Measurements from ENCODE around the gene PCMTD2. TPM values are rescaled to one million over a fixed set of nuclear protein-coding genes. Genes with fewer than 3 reads are reported as not detected.
"Not testable (repeated sequence)": the region's sequence is repeated elsewhere in the genome, so short reads cannot be mapped to it uniquely, and the experiment has no call there.

Gene PCMTD2
- total RNA-seq, 1 experiment from 2014 or later: 50.9 TPM

DNA sequence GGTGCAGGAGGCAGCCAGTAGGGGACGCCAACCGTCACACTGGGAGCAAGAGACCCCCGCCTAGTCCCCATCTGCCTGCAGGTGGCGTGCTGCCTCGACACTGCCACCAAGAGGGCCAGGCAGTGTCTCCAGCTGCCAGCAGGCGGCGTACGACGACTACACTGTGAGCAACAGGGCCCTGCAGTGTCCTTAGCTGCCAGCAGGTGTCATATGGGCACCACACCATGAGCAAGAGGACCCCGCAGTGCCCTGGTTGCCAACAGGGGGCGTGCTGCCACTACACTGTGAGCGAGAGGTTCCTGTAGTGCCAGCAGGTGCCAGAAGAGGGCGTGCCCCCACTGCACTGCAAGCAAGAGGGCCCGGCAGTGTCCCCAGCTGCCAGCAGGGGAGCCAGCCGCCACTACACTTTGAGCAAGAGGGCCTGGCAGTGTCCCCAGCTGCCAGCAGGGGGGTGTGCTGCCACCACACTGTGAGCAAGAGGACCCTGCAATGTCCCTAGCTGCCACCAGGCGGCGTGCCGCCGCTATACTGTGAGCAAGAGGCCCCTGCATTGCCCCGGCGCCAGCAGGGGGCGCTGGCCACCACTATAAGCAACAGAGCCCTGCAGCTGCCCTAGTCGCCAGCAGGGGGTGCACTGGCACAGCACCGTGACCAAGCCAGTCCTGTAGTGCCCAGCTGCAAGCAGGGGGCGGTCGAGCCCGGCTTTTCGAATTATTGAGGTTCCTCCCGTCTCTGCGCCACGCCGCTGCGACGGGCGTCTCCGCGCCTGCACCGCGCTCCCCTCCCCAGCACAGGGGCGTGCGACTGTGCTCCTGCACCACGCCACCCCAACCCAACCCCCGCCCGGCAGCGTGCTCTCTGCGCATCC is 30.3 kb downstream of the PCMTD2 start:
- TF ChIP-seq, protein P1, sequence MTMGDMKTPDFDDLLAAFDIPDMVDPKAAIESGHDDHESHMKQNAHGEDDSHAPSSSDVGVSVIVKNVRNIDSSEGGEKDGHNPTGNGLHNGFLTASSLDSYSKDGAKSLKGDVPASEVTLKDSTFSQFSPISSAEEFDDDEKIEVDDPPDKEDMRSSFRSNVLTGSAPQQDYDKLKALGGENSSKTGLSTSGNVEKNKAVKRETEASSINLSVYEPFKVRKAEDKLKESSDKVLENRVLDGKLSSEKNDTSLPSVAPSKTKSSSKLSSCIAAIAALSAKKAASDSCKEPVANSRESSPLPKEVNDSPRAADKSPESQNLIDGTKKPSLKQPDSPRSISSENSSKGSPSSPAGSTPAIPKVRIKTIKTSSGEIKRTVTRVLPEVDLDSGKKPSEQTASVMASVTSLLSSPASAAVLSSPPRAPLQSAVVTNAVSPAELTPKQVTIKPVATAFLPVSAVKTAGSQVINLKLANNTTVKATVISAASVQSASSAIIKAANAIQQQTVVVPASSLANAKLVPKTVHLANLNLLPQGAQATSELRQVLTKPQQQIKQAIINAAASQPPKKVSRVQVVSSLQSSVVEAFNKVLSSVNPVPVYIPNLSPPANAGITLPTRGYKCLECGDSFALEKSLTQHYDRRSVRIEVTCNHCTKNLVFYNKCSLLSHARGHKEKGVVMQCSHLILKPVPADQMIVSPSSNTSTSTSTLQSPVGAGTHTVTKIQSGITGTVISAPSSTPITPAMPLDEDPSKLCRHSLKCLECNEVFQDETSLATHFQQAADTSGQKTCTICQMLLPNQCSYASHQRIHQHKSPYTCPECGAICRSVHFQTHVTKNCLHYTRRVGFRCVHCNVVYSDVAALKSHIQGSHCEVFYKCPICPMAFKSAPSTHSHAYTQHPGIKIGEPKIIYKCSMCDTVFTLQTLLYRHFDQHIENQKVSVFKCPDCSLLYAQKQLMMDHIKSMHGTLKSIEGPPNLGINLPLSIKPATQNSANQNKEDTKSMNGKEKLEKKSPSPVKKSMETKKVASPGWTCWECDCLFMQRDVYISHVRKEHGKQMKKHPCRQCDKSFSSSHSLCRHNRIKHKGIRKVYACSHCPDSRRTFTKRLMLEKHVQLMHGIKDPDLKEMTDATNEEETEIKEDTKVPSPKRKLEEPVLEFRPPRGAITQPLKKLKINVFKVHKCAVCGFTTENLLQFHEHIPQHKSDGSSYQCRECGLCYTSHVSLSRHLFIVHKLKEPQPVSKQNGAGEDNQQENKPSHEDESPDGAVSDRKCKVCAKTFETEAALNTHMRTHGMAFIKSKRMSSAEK (CRISPR knock-in tag; IDR thresholded peaks at IDR 0.05; ENCODE audit: borderline replicate concordance): 0 out of 2 replicates have a peak, but pooled peaks have one; percentile 24
- TF ChIP-seq, protein P2, sequence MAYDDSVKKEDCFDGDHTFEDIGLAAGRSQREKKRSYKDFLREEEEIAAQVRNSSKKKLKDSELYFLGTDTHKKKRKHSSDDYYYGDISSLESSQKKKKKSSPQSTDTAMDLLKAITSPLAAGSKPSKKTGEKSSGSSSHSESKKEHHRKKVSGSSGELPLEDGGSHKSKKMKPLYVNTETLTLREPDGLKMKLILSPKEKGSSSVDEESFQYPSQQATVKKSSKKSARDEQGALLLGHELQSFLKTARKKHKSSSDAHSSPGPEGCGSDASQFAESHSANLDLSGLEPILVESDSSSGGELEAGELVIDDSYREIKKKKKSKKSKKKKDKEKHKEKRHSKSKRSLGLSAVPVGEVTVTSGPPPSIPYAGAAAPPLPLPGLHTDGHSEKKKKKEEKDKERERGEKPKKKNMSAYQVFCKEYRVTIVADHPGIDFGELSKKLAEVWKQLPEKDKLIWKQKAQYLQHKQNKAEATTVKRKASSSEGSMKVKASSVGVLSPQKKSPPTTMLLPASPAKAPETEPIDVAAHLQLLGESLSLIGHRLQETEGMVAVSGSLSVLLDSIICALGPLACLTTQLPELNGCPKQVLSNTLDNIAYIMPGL (CRISPR knock-in tag; IDR thresholded peaks at IDR 0.05): 0 out of 2 replicates have a peak, but pooled peaks have one; percentile 32
- TF ChIP-seq, protein P3, sequence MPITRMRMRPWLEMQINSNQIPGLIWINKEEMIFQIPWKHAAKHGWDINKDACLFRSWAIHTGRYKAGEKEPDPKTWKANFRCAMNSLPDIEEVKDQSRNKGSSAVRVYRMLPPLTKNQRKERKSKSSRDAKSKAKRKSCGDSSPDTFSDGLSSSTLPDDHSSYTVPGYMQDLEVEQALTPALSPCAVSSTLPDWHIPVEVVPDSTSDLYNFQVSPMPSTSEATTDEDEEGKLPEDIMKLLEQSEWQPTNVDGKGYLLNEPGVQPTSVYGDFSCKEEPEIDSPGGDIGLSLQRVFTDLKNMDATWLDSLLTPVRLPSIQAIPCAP (CRISPR knock-in tag; IDR thresholded peaks at IDR 0.05): peak; percentile 64; the same call in 1 of the 2 replicates
- TF ChIP-seq ETV6 (CRISPR knock-in tag; IDR thresholded peaks at IDR 0.05) (0 out of 2 replicates have a peak, but pooled peaks have one; percentile 24), FOXK1 (CRISPR knock-in tag; IDR thresholded peaks at IDR 0.05) (0 out of 2 replicates have a peak, but pooled peaks have one; percentile 10)
- TF ChIP-seq, protein P4, sequence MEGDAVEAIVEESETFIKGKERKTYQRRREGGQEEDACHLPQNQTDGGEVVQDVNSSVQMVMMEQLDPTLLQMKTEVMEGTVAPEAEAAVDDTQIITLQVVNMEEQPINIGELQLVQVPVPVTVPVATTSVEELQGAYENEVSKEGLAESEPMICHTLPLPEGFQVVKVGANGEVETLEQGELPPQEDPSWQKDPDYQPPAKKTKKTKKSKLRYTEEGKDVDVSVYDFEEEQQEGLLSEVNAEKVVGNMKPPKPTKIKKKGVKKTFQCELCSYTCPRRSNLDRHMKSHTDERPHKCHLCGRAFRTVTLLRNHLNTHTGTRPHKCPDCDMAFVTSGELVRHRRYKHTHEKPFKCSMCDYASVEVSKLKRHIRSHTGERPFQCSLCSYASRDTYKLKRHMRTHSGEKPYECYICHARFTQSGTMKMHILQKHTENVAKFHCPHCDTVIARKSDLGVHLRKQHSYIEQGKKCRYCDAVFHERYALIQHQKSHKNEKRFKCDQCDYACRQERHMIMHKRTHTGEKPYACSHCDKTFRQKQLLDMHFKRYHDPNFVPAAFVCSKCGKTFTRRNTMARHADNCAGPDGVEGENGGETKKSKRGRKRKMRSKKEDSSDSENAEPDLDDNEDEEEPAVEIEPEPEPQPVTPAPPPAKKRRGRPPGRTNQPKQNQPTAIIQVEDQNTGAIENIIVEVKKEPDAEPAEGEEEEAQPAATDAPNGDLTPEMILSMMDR (IDR thresholded peaks at IDR 0.05): peak; percentile 100
- CTCF ChIA-PET: interaction anchor here (0.6 to 1.2 kb wide), 6 partner anchors 11 to 227 kb away, joined by 3 to 9 read pairs (median 3); partner anchors contain the start of gene PCMTD2
- peak; percentile 94 for DNase-seq (ENCODE audit: low spot score)
- H3K36me3 Mint-ChIP-seq: peaks cover 42% of the 10 kb centered on the region
- H3K4me3 Mint-ChIP-seq; H3K27ac Mint-ChIP-seq; H3K27me3 Mint-ChIP-seq (ENCODE audit: low read depth); H3K4me1 Mint-ChIP-seq; POLR2A ChIA-PET: not testable (repeated sequence)
- peak; percentile 94 for ATAC-seq
- peaks cover 42% of the 10 kb centered on the region for H3K9me3 Mint-ChIP-seq

DNA sequence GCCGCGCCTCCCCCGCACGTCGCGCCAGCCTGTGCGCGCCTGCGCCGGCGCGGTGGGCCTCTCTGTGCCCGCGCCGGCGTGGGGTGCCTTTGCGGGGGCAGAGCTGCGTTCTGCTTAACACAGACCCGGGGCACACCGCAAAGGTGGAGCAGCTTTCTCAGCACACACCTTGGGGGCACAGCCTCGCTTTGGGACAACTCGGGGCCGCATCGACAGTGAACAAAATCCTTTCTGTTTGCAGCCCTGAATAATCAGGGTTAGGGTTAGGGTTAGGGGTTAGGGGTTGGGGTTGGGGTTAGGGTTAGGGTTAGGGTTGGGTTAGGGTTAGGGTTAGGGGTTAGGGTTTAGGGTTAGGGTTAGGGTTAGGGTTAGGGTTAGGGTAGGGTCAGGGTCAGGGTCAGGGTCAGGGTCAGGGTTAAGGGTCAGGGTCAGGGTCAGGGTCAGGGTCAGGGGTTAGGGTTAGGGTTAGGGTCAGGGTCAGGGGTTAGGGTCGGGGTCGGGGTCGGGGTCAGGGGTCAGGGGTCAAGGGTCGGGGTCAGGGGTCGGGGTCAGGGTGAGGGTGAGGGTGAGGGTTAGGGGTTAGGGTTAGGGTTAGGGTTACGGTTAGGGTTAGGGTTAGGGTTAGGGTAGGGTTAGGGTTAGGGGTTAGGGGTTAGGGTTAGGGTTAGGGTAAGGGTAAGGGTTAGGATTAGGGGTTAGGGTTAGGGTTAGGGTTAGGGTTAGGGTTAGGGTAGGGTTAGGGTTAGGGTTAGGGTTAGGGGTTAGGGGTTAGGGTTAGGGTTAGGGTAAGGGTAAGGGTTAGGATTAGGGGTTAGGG is 31.1 kb downstream of the PCMTD2 start:
- H3K27me3 Mint-ChIP-seq (ENCODE audit: low read depth); DNase-seq (ENCODE audit: low spot score); H3K4me3 Mint-ChIP-seq; H3K27ac Mint-ChIP-seq; H3K4me1 Mint-ChIP-seq; POLR2A ChIA-PET; ATAC-seq: not testable (repeated sequence)
- Mint-ChIP-seq H3K9me3 (peaks cover 36% of the 10 kb centered on the region), H3K36me3 (peaks cover 37% of the 10 kb centered on the region)
- CTCF ChIA-PET: interaction anchor here (0.9 to 1.2 kb wide), 4 partner anchors 12 to 167 kb away, joined by 3 to 9 read pairs (median 3); partner anchors contain the start of gene PCMTD2

DNA sequence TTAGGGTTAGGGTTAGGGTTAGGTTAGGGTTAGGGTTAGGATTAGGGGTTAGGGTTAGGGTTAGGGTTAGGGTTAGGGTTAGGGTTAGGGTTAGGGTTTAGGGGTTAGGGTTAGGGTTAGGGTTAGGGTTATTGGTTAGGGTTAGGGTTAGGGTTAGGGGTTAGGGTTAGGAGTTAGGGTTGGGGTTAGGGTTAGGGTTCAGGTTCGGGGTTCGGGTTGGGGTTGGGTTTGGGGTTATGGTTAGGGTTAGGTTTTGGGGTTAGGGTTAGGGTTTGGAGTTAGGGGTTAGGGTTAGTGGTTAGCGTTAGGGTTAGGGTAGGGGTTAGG is 31.7 kb downstream of the PCMTD2 start:
- H3K27me3 Mint-ChIP-seq (ENCODE audit: low read depth); H3K4me1 Mint-ChIP-seq; ATAC-seq; H3K4me3 Mint-ChIP-seq; POLR2A ChIA-PET; DNase-seq (ENCODE audit: low spot score); H3K27ac Mint-ChIP-seq; CTCF ChIA-PET: not testable (repeated sequence)
- peaks cover 33% of the 10 kb centered on the region for H3K36me3 Mint-ChIP-seq
- peaks cover 32% of the 10 kb centered on the region for H3K9me3 Mint-ChIP-seq

DNA sequence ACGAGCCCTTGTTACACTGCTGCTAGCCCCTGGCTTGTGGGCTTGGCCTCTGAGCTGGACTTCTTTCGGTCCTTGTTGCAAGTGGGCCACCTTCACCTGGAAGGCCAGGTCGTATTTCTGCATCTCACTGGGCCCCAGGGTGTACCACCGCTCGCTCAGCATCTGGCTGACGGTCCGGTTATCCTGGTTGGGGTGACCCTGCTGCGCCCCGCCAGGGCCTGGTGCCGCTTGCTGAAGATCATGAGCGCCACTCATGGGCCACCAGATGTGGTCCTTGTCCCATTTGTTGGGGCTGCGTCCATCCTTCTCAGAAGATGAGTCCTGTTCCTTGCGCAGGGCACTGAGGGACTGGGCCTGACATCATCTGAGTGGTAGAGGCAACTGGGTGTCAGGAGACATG is 36.6 kb downstream of the PCMTD2 start:
- H3K4me3 Mint-ChIP-seq; DNase-seq (ENCODE audit: low spot score); ATAC-seq; H3K27ac Mint-ChIP-seq; CTCF ChIA-PET; H3K27me3 Mint-ChIP-seq (ENCODE audit: low read depth); H3K9me3 Mint-ChIP-seq; POLR2A ChIA-PET; H3K36me3 Mint-ChIP-seq; H3K4me1 Mint-ChIP-seq: not testable (repeated sequence)

DNA sequence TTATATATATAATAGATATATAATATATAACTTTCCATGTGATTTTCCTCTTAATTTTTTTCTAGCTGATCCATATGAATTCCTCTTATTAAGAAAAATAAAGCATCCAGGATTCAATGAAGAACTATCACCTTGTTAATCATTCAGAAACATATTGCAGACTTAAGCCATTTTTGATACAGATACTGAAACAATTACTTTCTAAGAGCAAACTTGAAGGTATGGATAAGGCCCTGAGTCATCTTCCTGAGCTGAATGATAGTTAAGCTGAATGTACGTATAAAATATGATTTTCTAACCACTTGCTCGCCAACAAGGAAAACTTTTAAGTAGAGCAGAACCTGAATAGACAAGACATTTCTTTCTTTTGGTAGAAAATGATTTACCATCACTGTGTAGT is 47.5 kb downstream of the PCMTD2 start:
- H3K36me3 Mint-ChIP-seq; POLR2A ChIA-PET; H3K4me3 Mint-ChIP-seq; H3K9me3 Mint-ChIP-seq; CTCF ChIA-PET; H3K27me3 Mint-ChIP-seq (ENCODE audit: low read depth); ATAC-seq; DNase-seq (ENCODE audit: low spot score); H3K27ac Mint-ChIP-seq; H3K4me1 Mint-ChIP-seq: not testable (repeated sequence)

DNA sequence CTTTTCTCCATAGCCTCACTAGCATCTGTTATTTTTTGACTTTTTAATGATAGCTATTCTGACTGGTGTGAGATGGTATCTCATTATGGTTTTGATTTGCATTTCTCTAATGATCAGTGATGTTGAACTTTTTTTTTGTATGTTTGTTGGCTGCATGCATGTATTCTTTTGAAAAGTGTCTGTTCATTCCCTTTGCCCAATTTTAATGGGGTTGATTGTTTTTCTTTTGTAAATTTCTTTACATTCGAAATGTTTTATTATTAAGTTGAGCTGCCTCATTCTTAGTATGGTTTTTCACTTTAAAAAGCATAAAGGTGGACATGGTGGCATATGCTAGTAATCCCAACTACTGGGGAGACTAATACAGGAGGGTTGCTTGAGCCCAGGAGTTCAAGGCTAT is 58.2 kb downstream of the PCMTD2 start:
- peaks cover 33% of the 10 kb centered on the region for H3K27me3 Mint-ChIP-seq (ENCODE audit: low read depth)
- H3K36me3 Mint-ChIP-seq; H3K9me3 Mint-ChIP-seq; H3K4me1 Mint-ChIP-seq; ATAC-seq; H3K4me3 Mint-ChIP-seq; H3K27ac Mint-ChIP-seq; DNase-seq (ENCODE audit: low spot score); POLR2A ChIA-PET; CTCF ChIA-PET: not testable (repeated sequence)

DNA sequence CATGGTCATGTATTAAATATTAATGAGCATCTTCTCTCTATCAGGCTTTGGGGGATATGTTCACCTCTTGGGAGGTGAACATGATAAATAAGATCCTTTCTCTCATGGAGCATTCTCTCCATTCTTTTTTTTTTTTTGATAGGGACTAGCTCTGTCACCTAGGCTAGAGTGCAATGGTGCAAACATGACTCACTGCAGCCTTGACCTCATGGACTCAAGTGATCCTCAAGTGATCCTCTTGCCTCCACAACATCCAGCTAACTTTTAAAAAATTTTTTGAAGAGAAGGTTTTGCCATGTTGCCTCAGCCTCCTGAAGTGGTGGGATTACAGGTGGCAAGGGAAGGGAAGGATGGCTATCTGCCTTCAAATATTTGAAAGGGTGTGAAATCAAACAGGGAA is 59.8 kb downstream of the PCMTD2 start:
- DNase-seq (ENCODE audit: low spot score); POLR2A ChIA-PET; CTCF ChIA-PET; H3K9me3 Mint-ChIP-seq; H3K36me3 Mint-ChIP-seq; ATAC-seq; H3K4me1 Mint-ChIP-seq; H3K27ac Mint-ChIP-seq: not testable (repeated sequence)
- H3K4me3 Mint-ChIP-seq: peak overlapping the region; percentile 68
- peaks cover 43% of the 10 kb centered on the region for H3K27me3 Mint-ChIP-seq (ENCODE audit: low read depth)

Data from WTC11 (cell line).